EH (cell line): ENCODE data around the gene CDH19.
"Not testable (repeated sequence)": the region's sequence is repeated elsewhere in the genome, so short reads cannot be mapped to it uniquely, and the experiment has no call there.

ENCODE experiments used
- DNase-seq: peaks from one replicate; pipeline ENCODE4 v3.0.0-alpha.2; 2015; ENCODE audit warnings: low read depth

CDH19 gene

GRCh38 chr18:66566616-66567015 lies 37.3 kb downstream of the CDH19 start:
- DNase-seq, result no peak

GRCh38 chr18:66564236-66564635 lies 39.7 kb downstream of the CDH19 start:
- DNase-seq, result no peak

GRCh38 chr18:66562279-66562678 lies 41.6 kb downstream of the CDH19 start:
- no peak for DNase-seq

- DNase-seq, result no peak
Observed at GRCh38 chr18:66560094-66560493, 43.8 kb downstream of the CDH19 start.

GRCh38 chr18:66558773-66559172 lies 45.1 kb downstream of the CDH19 start:
- no peak for DNase-seq

- no peak for DNase-seq
Observed at GRCh38 chr18:66557091-66557490, 46.8 kb downstream of the CDH19 start.

GRCh38 chr18:66555585-66555984 lies 48.3 kb downstream of the CDH19 start:
- no peak for DNase-seq

- no peak for DNase-seq
Observed at GRCh38 chr18:66553824-66554223, 50.1 kb downstream of the CDH19 start.

- DNase-seq, result no peak
Observed at GRCh38 chr18:66550366-66550765, 53.5 kb downstream of the CDH19 start.

GRCh38 chr18:66548747-66549146 lies 55.1 kb downstream of the CDH19 start:
- no peak for DNase-seq

- DNase-seq, result no peak
Observed at GRCh38 chr18:66534110-66534509, 69.8 kb downstream of the CDH19 start.

- DNase-seq, result no peak
Observed at GRCh38 chr18:66533693-66534092, 70.2 kb downstream of the CDH19 start.

GRCh38 chr18:66523219-66523991 lies 80.5 kb downstream of the CDH19 start:
- DNase-seq, result no peak

- DNase-seq, result no peak
Observed at GRCh38 chr18:66513996-66514395, 89.9 kb downstream of the CDH19 start.

GRCh38 chr18:66511792-66512191 lies 92.1 kb downstream of the CDH19 start:
- DNase-seq, result no peak

GRCh38 chr18:66511289-66511688 lies 92.6 kb downstream of the CDH19 start:
- no peak for DNase-seq

GRCh38 chr18:66510357-66511045 lies 93.4 kb downstream of the CDH19 start:
- no peak for DNase-seq

- DNase-seq, result no peak
Observed at GRCh38 chr18:66508937-66509336, 95.0 kb downstream of the CDH19 start.

GRCh38 chr18:66506178-66506577 lies 97.7 kb downstream of the CDH19 start:
- no peak for DNase-seq

GRCh38 chr18:66497351-66497750 lies 106.5 kb downstream of the CDH19 start:
- DNase-seq, result no peak

GRCh38 chr18:66495844-66496243 lies 108.0 kb downstream of the CDH19 start:
- no peak for DNase-seq

GRCh38 chr18:66473882-66474281 lies 130.0 kb downstream of the CDH19 start:
- no peak for DNase-seq

- DNase-seq, result not testable (repeated sequence)
Observed at GRCh38 chr18:66466184-66466583, 137.7 kb downstream of the CDH19 start.

- DNase-seq, result no peak
Observed at GRCh38 chr18:66461344-66461743, 142.5 kb downstream of the CDH19 start.
